ENCODE data around the gene OBSCN. TPM values are rescaled to one million over a fixed set of nuclear protein-coding genes. Genes with fewer than 3 reads are reported as not detected.

OBSCN gene
- total and polyA plus RNA-seq, 2 donors (not counting 1 experiment from before 2014, with no cell fraction given) = 10.0 to 63.9 TPM

DNA sequence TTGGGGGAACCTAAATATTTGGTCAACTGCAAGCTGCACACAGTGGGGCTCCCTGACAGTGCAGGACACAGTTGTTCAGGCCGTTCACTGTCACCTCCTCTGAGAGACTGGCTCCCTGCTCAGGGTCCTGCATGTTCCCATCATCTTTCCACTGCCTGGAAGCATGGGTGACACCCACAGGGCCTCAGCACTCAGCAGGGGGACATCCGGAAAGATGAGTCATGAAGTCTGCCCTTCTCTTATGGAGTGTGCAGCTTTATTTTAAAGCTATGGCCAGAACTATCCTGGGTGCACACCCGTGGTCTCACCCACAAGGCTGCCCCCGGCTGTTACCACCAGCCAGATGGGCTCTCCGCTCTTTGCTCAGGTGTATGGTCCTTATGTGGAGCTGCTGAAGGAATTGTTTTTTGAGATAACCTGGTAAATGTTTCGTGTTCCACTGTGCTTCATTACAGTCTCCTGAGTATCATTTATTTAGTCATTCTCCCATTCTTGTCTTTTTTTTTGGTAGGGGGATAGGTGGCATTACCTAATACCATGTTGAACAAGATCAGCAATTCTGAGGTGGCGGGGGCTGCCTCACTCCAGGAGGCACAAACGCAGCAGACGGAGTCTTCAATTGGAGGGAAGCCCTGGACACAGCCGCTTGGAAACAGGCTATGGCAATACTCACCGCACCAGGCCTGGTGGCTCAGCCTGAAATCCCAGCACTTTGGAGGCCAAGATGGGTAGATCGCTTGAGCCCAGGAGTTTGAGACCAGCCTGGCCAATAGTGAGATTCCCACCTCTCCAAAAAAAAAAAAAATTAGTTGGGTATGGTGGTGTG is 184.5 kb downstream of the OBSCN start:
- H3K27me3 Mint-ChIP-seq = no peaks in the 10 kb centered on the region
- WGBS (ENCODE audit: insufficient coverage) = 96% methylated on average over 8 of the region's 12 CpGs
- H3K36me3 ChIP-seq (replicated peaks in 1 of 2; ENCODE audit: control extremely low read depth in 1 of 2, control insufficient read depth in 1 of 2, extremely low read depth in 1 of 2, insufficient read depth in 2 of 2, low read length in 1 of 2) = peaks cover 7 to 29% of the 10 kb centered on the region in 2 experiments
- intact Hi-C loops (cut with micrococcal nuclease) = no loop called here
- no peaks in the 10 kb centered on the region for H3K9me3 ChIP-seq (ENCODE audit: control extremely low read depth in 1 of 3, control insufficient read depth in 2 of 3, insufficient read depth in 1 of 3, low read length in 2 of 3)
- H3K27ac Mint-ChIP-seq = no peak overlapping the region
- ATAC-seq (ENCODE audit: low read depth) (no peak), DNase-seq (no peak)
- H3K4me1 ChIP-seq (ENCODE audit: control insufficient read depth in 2 of 2, insufficient read depth in 2 of 2, low read length in 2 of 2) = no peaks in the 10 kb centered on the region
- no peak overlapping the region for H2AFZ ChIP-seq (ENCODE audit: insufficient read depth, low read depth, low read length, poor library complexity, severe bottlenecking)
- TF ChIP-seq EZH2 (IDR thresholded peaks at IDR 0.05; ENCODE audit: borderline replicate concordance, insufficient read depth, low read depth, low read length, poor library complexity, severe bottlenecking) = no peak
- H3K4me1 Mint-ChIP-seq = no peaks in the 10 kb centered on the region
- no peaks in the 10 kb centered on the region for H3K27me3 ChIP-seq (replicated peaks in 1 of 4; ENCODE audit: control extremely low read depth in 1 of 4, control insufficient read depth in 3 of 4, insufficient read depth in 4 of 4, low read length in 3 of 4)
- no peak overlapping the region for H3K4me3 ChIP-seq (ENCODE audit: control extremely low read depth in 1 of 5, extremely low read depth in 1 of 5, insufficient read depth in 1 of 5, low read depth in 2 of 5, low read length in 4 of 5)
- H3K9me3 Mint-ChIP-seq (ENCODE audit: insufficient read depth) = no peaks in the 10 kb centered on the region
- H3K27ac ChIP-seq (ENCODE audit: low read length in 2 of 2) = no peak overlapping the region
- no peaks in the 10 kb centered on the region for H3K79me2 ChIP-seq (ENCODE audit: control insufficient read depth, insufficient read depth, low read length)
- H3K4me3 Mint-ChIP-seq = no peak overlapping the region
- H4K20me1 ChIP-seq (ENCODE audit: control insufficient read depth, insufficient read depth, low read length, poor library complexity, severe bottlenecking) = peaks cover 13% of the 10 kb centered on the region
- POLR2A ChIA-PET = no interaction called here
- CTCF ChIA-PET = no interaction called here
- H3K9ac ChIP-seq (ENCODE audit: low read length) = no peak overlapping the region
- H3K4me2 ChIP-seq (replicated peaks; ENCODE audit: low read depth, low read length, poor library complexity, severe bottlenecking) = no peak overlapping the region

DNA sequence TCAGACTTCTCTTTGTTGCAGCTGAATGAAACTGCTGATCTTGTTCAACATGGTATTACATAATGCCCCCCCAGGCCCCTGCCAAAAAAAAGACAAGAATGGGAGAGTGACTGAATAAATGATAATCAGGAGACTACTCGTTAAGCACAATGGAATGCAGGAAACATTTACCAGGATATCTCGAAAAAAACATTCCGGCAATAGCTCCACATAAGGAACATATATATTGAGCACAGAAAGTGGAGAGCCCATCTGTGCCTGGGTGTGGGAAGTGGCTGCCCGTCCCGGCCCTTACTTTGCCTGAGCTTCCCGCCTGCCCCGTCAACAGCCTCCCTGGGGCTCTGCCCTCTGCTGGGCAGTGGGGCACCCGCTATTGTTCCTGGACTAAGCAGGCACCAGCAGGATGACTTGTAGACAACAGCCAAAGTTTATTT is 185.4 kb downstream of the OBSCN start:
- no peak overlapping the region for H3K27ac Mint-ChIP-seq
- TF ChIP-seq, protein P1, sequence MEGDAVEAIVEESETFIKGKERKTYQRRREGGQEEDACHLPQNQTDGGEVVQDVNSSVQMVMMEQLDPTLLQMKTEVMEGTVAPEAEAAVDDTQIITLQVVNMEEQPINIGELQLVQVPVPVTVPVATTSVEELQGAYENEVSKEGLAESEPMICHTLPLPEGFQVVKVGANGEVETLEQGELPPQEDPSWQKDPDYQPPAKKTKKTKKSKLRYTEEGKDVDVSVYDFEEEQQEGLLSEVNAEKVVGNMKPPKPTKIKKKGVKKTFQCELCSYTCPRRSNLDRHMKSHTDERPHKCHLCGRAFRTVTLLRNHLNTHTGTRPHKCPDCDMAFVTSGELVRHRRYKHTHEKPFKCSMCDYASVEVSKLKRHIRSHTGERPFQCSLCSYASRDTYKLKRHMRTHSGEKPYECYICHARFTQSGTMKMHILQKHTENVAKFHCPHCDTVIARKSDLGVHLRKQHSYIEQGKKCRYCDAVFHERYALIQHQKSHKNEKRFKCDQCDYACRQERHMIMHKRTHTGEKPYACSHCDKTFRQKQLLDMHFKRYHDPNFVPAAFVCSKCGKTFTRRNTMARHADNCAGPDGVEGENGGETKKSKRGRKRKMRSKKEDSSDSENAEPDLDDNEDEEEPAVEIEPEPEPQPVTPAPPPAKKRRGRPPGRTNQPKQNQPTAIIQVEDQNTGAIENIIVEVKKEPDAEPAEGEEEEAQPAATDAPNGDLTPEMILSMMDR (IDR thresholded peaks at IDR 0.05) = no peak
- TF ChIP-seq EZH2 (IDR thresholded peaks at IDR 0.05; ENCODE audit: borderline replicate concordance, insufficient read depth, low read depth, low read length, poor library complexity, severe bottlenecking) = no peak
- peaks cover 23% of the 10 kb centered on the region for H4K20me1 ChIP-seq (ENCODE audit: control insufficient read depth, insufficient read depth, low read length, poor library complexity, severe bottlenecking)
- H3K4me2 ChIP-seq (replicated peaks; ENCODE audit: low read depth, low read length, poor library complexity, severe bottlenecking) = no peak overlapping the region
- ChIA-PET CTCF (no interaction called here), POLR2A (no interaction called here)
- intact Hi-C loops (cut with micrococcal nuclease) = no loop called here
- no peaks in the 10 kb centered on the region for H3K27me3 Mint-ChIP-seq
- H3K4me1 ChIP-seq (ENCODE audit: control insufficient read depth in 2 of 2, insufficient read depth in 2 of 2, low read length in 2 of 2) = no peaks in the 10 kb centered on the region
- no peak overlapping the region for H3K27ac ChIP-seq (ENCODE audit: low read length in 2 of 2)
- no peaks in the 10 kb centered on the region for H3K9me3 Mint-ChIP-seq (ENCODE audit: insufficient read depth)
- H3K9me3 ChIP-seq (ENCODE audit: control extremely low read depth in 1 of 3, control insufficient read depth in 2 of 3, insufficient read depth in 1 of 3, low read length in 2 of 3) = no peaks in the 10 kb centered on the region
- peaks cover 7 to 37% of the 10 kb centered on the region in 2 experiments for H3K36me3 ChIP-seq (replicated peaks in 1 of 2; ENCODE audit: control extremely low read depth in 1 of 2, control insufficient read depth in 1 of 2, extremely low read depth in 1 of 2, insufficient read depth in 2 of 2, low read length in 1 of 2)
- no peak overlapping the region for H2AFZ ChIP-seq (ENCODE audit: insufficient read depth, low read depth, low read length, poor library complexity, severe bottlenecking)
- H3K79me2 ChIP-seq (ENCODE audit: control insufficient read depth, insufficient read depth, low read length) = no peaks in the 10 kb centered on the region
- H3K4me3 Mint-ChIP-seq = no peak overlapping the region
- H3K4me3 ChIP-seq (ENCODE audit: control extremely low read depth in 1 of 5, extremely low read depth in 1 of 5, insufficient read depth in 1 of 5, low read depth in 2 of 5, low read length in 4 of 5) = no peak overlapping the region
- WGBS (ENCODE audit: insufficient coverage) = 90% methylated on average over 4 of the region's 8 CpGs
- no peaks in the 10 kb centered on the region for H3K4me1 Mint-ChIP-seq
- H3K9ac ChIP-seq (ENCODE audit: low read length) = no peak overlapping the region
- H3K27me3 ChIP-seq (replicated peaks in 1 of 4; ENCODE audit: control extremely low read depth in 1 of 4, control insufficient read depth in 3 of 4, insufficient read depth in 4 of 4, low read length in 3 of 4) = no peaks in the 10 kb centered on the region
- ATAC-seq (ENCODE audit: low read depth) (no peak), DNase-seq (no peak)
